ENCODE results near the gene GYG2.

The GYG2 gene

DNA sequence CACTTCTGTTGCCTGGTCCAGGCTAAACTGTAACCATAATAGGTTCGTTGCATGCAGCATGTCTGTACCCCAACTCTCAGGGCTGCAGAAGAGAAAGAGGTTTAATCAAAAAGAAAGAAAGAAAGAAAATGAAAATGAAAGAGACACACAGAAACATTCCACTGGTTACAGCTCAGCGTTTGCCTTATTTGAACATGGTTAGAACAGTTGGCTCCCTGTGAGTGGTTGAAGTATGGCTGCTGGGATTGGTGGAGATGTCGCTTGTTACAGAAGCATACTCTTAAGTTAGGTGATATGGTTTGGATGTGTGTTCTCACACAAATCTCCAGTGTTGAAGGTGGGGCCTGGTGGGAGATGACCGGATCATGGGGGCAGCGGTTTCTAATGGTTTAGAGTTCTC lies 64.1 kb downstream of the GYG2 start:
- no peak overlapping the region for H3K27ac ChIP-seq

DNA sequence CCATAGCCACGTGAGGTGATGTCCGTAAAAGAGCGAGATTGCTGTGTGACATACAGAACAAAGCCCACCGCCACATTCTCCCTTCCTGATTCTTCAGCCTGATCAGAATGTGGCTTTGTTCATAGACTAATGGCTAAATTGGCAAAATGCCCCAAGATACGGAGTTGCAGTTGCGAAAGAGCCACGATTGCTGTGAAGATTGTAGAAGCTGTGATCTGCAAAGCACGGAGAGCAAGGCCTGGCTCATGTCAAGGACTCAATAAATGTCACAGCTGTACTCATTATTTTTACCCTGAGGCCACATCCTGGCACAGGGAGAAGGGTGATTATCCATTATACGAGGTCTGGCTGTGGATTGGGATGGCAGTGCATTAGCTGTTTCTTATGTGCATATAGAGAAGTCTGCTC lies 66.2 kb downstream of the GYG2 start:
- H3K27ac ChIP-seq, result peak overlapping the region; percentile 97

More for the DNA sequence above, 64.1 kb downstream of the GYG2 start:
- TF ChIP-seq, protein P1, sequence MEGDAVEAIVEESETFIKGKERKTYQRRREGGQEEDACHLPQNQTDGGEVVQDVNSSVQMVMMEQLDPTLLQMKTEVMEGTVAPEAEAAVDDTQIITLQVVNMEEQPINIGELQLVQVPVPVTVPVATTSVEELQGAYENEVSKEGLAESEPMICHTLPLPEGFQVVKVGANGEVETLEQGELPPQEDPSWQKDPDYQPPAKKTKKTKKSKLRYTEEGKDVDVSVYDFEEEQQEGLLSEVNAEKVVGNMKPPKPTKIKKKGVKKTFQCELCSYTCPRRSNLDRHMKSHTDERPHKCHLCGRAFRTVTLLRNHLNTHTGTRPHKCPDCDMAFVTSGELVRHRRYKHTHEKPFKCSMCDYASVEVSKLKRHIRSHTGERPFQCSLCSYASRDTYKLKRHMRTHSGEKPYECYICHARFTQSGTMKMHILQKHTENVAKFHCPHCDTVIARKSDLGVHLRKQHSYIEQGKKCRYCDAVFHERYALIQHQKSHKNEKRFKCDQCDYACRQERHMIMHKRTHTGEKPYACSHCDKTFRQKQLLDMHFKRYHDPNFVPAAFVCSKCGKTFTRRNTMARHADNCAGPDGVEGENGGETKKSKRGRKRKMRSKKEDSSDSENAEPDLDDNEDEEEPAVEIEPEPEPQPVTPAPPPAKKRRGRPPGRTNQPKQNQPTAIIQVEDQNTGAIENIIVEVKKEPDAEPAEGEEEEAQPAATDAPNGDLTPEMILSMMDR (conservative IDR thresholded peaks at IDR 0.05), result no peak

GRCh38 chrX:2897311-2897689 lies 68.6 kb downstream of the GYG2 start:
- TF ChIP-seq, protein P1 (conservative IDR thresholded peaks at IDR 0.05), result no peak
- H3K27ac ChIP-seq, result peak overlapping the region; percentile 97

More for the DNA sequence above, 66.2 kb downstream of the GYG2 start:
- TF ChIP-seq, protein P1 (conservative IDR thresholded peaks at IDR 0.05), result no peak

DNA sequence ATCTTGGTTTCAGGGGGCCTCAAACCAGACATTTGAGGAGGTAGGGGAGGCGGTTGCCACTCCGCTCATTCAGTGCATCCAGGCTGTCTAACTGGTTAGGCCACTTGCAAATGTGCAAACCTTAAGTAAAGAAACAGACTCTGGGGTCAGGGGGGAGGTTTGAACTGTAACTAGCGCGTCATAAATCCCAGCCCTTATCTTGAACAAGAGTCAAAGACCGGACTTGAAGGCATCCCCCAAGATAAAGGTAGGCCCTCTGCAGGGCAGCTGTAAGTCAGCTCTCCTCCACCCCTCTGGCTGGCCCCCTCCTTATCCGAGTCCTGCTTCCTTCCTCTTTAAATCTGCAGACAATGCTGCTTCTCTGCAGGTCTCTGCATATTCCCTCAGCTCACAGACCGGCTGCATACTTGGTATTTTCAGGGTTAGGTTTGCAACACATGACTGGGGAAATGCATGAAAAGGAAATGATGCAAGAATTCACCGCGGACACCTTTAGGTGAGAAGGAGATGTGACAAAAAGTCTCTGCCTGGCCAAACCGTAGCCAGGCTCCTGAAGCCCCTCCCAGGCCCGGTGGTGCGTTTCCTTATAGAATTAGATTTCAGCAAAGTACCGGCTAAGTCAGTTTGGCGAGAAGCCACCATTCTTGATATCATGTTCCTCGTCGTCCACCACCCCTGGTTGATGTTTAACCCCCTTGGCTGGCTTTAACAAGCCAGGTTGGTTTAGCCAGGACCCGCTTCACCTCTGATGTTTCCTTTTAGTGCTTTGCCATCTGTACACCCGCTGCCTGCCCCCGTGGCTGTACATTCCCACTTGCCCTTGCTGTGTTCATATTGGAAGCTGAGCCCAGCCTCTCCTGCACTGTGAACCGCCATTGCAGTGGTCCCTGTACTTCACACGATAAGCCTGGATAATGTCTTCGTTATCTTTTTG lies 69.2 kb downstream of the GYG2 start:
- peak overlapping the region; percentile 97 for H3K27ac ChIP-seq

DNA sequence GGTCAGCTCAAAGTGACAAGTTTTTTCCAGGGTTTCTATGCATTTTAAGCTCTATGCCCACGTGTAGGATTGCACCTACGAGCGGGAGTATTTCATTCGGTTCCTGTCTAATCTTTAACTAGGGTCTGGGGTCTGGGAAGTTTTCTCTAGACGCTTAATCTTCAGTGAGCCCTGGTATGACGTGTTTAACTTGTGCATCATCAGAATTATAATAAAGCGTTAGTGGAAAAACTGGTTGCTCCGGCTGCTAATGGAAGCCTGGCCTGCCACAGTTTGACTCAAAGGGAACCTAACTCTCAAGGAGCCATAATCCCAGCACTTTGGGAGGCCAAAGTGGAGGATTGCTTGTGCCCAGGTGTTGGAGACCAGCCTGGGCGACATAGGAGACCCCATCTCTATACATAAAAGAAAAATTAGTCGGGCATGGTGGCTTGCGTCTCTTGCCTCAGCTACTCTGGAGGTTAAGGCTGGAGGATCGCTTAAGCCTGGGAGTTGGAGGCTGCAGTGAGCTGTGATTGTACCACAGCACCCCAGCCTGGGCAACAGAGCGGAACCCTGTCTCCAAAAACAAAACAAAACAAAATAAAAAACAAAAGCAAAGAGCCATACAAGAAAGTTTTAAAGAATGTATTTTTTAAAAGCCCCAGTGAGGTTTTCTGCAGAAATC lies 70.2 kb downstream of the GYG2 start:
- peak overlapping the region; percentile 97 for H3K27ac ChIP-seq

GRCh38 chrX:2901367-2902036 lies 72.8 kb downstream of the GYG2 start:
- no peak overlapping the region for H3K27ac ChIP-seq
- TF ChIP-seq, protein P1 (conservative IDR thresholded peaks at IDR 0.05), result no peak

More for the DNA sequence above, 70.2 kb downstream of the GYG2 start:
- TF ChIP-seq, protein P1 (conservative IDR thresholded peaks at IDR 0.05), result no peak

GRCh38 chrX:2902841-2903240 lies 74.1 kb downstream of the GYG2 start:
- no peak overlapping the region for H3K27ac ChIP-seq
- TF ChIP-seq, protein P1 (conservative IDR thresholded peaks at IDR 0.05), result no peak
